Stimulated activated naive CD4-positive, alpha-beta T cell (primary cell): Measurements from ENCODE around the gene PGAM1.
"Not testable (repeated sequence)": the region's sequence is repeated elsewhere in the genome, so short reads cannot be mapped to it uniquely, and the experiment has no call there.

Experiments
- DNase-seq, 6 experiments: peaks; one replicate each; lab custom pipeline; 2025; lab: John Stamatoyannopoulos, UW

Gene PGAM1

DNA sequence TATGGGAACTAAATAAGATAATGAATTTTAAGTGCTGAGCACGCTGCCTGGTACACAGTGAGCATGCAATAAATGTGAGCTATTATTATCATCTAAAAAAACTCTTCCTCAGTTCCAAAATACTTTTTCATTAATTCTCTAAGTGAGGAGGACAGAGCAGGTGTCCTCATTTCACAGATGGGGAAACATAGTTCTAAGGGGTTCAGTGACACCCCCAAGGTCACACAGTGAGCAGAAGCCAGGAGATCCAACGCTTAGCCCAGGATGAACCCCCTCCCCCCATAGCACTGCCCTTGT is 18.1 kb upstream of the PGAM1 start:
- DNase-seq, result no peak

DNA sequence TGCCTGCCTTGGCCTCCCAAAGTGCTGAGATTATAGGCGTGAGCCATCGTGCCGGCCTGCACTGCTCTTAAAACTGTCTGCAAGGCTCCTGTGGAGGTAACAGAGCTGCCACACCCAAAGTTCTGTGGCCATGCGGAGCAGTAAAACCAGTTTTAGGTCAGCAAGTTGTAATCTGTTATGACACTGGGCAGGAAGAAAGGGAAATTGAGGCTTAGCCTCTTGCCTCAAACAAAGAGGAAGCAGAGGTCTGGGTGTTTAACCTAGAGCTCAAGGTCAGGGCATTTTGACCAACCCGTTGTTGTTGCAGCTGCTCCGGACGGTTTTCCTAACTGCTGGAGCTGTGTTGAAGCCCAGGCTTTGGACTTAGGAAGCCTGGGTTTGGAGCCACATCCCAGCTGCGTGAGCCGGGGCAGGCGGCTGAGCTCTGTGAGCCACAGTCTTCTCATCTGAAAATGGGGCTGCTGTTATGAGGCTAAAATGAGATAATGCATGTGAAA is 17.4 kb upstream of the PGAM1 start:
- no peak for DNase-seq

DNA sequence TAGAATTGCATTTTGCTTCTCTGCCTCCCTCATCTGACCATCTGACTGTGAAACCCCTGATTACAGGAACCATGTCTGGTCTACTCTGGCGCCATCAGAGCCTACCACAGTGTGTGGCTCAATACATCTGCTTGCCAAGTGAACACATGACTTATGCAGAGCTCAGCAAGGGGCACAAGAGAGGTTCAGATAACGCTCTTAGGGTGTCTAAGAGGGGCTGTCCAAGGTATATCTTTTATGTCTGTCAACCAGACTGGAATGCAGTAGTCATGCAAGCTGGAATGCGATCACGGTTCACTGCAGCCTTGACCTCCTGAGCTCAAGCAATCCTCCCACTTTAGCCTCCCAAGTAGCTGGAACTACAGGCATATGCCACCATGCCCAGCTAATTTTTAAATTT is 14.6 kb upstream of the PGAM1 start:
- DNase-seq, result no peak

DNA sequence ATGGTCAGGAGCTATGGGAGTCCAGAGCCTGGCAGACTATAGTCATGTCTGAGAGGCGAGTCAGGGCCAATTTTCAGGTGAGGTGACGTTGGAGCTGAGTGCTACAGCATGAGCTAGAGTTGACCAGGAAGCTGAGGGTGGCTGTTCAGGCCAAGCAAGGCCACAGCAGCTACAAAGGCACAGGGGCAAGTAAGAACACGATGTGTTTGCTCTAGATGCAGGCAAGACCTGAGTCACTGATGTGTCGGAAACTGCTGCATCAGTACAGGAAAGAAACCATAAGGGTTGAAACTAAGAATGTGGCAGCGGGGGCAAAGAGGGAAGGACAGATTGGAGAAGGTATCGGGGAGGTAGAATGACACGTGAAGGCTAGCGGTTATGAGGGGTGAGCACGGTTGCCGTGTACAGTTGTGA is 13.1 kb upstream of the PGAM1 start:
- no peak for DNase-seq

DNA sequence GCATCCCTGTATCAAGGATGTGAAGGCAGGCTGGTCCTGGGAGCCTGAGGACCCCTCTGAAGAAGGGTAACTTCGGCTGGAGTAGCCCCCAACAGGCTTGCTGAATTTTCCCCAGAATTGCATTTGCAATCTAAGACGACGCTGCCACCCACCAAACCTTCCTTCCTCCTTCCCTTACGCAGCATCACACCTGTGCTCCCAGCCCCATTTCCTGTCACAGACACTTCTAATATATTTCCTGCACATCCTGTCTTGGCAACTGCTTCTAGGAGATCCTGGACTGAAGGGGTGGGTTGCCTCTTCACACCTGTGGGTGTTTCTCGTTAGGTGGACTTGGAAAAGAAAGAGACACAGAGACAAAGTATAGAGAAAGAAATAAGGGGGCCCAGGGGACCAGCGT is 9.4 kb upstream of the PGAM1 start:
- no peak for DNase-seq

DNA sequence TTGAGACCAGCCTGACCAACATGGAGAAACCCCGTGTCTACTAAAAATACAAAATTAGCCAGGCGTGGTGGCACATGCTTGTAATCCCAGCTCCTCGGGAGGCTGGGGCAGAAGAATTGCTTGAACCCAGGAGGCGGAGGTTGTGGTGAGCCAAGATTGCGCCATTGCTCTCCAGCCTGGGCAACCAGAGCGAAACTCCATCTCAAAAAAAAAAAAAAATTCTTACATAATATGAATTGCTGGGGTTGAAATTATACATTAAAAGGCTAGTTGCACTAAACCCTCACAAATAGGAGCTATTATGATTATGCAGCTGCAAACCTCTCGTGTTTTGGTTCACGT is 2.3 kb upstream of the PGAM1 start:
- not testable (repeated sequence) for DNase-seq

DNA sequence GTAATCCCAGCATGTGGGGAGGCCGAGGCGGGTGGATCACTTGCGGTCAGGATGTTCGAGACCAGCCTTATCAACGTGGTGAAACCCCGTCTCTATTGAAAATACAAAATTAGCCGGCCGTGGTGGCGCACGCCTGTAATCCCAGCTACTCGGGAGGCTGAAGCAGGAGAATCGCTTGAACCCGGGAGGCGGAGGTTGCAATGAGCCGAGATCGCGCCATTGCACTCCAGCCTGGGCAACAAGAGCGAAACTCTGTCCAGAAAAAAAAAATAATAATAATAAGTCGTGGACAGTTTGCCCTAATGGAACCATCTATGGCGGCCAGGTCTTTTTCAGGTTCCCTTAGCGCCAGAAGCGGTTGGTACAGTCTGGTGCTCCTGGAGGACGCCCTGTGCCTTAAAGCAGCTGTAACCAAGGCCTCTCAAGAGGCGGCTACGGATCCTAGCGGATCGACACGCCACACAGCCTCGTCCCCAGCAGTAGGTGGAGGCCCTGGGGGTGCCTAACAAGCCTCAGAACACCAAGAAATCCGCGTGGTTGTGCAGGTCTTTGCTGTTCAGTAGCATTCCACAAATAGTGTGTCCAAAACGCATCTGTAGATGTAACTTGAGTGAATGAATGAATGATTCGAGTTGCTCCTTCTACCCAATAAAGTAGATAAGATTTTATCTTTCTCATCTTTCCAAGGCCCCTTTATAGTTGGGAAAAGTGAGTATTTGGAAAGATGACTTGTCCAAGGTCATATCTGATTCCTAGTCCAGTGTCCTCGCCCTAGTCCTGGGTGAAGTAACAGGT is 982 bp downstream of the PGAM1 start:
- DNase-seq, result no peak

DNA sequence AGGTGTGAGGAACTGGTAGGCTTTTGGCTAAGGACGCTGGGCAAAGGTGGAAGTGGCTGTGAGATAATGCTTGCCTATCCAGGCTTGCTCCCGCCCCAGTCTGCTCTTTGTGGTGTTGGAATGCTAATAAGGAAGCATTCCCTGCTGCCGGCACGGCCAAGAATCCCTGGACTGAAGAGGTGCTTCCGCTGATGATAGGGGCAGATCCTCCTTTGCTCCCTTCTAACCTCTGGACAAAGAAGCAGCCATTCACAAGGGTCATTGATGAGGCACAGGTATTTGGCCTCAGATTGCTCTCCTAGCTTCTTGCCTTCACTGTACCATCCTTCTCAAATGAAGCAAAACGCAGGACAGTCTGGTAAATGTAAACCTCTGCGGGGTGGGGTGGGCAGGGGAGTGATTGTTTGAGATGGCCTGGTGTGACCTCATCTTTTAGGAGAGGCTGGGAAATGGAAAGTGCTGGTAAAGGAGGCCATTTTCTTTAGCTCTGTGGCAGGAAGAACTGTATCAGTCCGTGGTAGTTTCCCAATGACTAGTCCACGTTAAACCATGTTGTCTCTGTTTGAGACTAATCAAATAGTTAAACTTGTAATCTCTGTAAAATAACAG is 1.7 kb downstream of the PGAM1 start:
- no peak for DNase-seq

DNA sequence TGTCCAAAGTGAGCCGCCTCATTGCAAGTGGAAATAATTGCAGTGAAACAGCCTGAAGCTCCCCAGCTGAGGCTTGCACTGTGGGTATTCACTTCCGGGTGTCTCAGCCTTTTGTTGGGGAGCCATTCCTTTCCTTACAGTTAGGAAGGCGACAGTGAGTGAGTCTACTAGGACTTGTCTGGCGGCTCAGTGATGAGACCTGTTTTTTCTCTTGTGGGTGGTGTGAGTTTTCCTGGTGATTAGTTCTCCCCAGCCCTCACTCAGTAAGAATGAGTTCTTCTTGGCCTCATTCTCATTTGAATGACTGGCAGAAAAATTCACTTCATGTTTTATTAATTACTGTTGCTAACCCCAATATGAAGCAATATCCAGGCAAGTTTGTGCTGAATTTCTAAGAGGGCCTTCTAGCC is 2.6 kb downstream of the PGAM1 start:
- no peak for DNase-seq

DNA sequence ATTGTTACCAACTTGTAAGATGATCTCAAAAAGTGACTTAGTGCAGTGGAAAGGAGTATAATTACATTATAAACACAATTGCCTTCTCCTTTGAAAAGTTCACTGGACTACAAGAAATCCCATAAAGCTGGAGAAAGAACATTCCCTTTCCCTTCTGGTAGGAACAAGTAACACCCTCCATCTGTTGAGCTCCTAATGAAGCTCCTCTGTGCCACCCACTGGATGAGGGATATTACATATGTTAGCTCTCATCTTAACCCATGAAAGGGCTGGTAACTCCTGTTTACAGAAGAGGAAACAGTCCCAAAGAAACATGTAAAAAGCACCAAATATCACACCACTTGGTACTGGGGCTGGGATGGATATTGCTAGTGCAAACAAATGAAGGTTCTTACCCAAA is 8.1 kb downstream of the PGAM1 start:
- no peak for DNase-seq

DNA sequence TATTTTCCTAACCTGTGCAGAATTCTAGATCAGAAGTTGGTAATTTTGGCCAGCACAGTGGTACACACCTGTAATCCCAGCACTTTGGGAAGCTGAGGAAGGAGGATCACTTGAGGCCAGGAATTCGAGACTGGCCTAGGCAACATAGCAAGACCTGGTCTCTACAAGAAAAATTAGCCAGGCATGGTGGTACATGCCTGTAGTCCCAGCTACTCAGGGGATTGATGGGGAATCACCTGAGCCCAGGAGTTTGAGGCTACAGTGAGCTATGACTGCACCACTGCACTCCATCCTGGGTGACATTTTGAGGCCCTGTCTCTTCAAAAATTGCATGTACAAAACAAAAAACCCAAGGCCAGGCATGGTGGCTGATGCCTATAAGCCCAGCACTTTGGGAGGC is 8.6 kb downstream of the PGAM1 start:
- no peak for DNase-seq

DNA sequence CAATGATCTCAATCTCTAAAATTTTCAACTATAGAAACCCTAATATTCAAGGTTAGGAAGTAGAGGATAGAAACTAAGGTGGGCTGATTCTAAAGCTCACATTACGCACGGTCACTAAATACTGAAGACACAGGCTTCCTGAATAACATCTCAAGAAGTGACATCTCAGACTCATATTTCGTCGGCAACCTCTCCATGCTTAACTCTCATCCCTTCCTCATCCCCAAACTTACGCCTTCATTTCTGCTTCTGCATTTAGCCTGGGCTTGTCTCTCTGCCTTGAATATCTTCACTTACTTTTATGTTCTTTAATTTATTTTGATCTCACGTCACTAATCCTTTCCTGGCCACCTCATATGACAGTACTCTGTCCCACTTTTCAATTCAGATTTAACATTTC is 9.2 kb downstream of the PGAM1 start:
- no peak for DNase-seq

DNA sequence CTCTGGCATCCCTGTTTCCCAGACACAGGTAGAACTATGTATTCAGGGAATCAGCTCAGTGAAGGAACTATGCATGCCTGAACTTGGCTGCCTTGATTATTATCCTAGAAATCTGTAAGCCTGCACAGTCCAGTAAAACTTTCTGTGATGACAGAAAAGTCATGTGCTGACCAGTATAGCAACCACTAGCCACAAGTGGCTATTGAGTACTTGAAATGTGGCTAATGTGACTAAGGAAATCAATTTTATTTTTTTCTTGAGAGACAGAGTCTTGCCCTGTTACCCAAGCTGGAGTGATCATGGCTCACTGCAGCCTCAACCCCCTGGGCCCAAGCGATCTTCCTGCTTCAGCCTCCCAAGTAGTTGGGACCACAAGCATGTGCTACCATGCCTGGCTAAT is 16.3 kb downstream of the PGAM1 start:
- DNase-seq, result no peak

DNA sequence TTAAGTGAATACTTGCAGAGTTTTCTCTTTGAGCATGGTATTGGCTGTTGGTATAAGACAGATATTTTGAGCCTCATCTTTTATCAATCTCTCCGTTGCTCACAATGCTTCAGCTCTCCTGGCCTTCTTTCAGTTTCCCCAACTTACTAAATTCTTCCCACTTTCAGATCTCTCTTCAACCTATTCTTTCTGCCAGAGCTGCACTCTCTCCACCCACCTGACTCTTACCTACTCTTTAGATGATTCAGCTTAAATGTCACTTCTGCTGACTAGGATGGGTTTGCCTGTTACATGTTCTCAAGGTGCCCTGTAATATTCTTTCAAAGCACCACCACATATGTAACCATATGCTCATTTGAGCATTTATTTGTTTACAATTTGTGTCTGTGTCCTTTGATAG is 18.2 kb downstream of the PGAM1 start:
- DNase-seq, result no peak

DNA sequence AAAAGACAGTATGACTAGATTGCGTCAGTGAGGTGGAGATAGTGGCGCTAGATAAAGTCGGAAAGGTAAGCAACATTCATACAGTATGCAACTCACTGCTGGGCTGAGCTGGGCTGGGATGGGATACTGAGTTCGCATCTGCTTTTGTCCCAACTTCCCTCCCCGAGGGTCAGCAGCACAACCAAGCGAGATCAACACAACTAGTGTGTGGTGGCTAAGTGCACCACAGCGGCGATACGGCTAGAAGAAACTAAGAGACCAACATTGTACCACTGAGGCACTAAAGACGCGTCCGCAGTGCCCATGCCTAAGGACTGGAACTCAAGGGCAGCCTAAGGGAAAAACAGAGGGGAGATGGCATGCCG is 19.3 kb downstream of the PGAM1 start:
- no peak for DNase-seq

DNA sequence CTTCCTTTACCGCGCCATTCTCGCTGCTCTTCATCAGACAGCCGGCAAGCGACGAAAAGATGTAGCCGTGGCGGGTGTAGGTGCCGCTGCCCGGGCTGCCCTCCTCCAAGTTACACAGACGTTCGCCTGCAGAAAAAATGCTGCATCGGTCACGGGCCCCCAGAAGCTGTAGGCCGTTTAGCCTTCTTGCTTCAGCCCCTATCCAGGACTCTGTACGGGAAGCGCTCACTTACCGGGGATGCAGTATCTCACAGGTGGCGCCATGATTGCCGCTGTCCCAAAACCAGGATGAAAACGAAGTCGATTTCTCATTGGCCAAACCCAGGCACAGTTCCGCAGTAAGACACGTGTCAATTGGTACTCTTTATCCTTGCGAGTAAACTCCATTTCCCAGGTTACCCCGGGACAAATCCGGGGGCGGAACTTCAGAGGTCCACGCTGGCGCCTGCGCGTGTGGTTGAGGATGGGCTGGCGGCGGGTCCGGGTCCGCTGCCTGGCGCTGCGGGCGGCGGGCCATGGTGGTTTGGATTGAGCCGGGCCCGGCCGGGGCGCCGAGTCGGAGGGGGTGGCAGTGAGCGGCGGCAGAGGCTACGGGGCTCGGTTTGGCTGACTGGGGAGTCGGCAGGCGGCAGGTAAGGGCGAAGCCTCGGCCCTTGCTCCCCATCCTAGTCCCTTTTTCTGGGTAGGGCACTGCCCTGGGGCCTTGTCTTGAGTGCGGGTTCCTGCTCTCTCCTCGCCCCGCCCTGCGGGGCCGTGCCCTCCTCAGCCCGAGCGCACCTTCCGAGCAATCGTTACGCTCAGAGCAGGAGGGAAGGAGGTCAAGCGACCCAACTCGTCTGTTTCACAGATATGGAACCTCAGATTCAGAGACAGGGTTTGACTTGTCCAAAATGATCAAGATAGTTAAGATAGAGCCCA is 20.0 kb downstream of the PGAM1 start, which contains the start of the genes EXOSC1 and ZDHHC16:
TSS of gene EXOSC1 (minus strand) at position 285 of the 918 bp plus-strand sequence. CDS start at position 264, 21 bp downstream.
TSS of gene ZDHHC16 (plus strand) at position 454 of the 918 bp plus-strand sequence. CDS start 5,501 bp downstream, outside the sequence.
- peak; percentile 80 to 90 (median 86) for DNase-seq

DNA sequence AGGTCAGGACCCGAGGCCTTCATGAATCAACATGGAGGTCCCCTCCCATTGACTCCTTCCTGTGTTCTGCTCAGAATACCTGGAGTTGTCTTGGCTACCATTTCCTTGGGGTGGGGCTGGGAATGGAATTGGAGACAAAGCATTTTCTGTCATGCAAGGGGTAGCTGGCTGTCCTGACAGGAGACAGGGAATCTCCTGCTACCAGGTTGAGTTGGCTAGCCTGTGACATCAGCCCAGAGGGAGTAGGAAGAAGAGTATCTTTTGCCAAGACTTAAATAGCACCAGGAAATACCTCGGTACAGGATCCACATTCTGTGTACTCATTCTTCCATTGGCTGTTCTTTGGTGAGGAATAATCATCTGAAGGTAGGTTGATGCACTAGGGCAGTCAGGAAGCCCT is 24.8 kb downstream of the PGAM1 start:
- DNase-seq, result no peak

DNA sequence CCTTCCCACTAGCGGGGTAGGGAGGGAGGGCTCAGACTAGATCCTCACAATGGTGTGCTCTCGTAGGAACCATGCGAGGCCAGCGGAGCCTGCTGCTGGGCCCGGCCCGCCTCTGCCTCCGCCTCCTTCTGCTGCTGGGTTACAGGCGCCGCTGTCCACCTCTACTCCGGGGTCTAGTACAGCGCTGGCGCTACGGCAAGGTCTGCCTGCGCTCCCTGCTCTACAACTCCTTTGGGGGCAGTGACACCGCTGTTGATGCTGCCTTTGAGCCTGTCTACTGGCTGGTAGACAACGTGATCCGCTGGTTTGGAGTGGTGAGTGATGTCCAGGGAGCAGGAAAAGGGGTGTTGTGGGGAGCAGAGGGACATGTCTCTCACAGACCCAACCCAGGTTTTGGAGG is 25.6 kb downstream of the PGAM1 start:
- no peak for DNase-seq

DNA sequence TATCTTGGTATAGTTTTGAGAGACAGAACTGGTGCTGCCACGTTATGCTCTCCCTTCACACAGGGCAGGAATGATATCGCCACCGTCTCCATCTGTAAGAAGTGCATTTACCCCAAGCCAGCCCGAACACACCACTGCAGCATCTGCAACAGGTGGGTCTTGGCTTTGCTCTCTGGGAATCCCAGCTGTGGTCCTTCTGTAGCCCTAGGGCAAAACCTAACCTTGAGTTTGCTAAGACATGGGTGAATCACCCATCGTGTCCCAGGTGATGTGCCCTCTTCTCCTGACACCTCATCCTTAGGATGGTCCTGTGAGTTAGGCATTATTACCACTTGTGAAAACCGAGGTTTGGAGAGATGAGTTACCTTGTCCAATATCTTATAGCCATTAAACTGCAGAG is 26.4 kb downstream of the PGAM1 start:
- no peak for DNase-seq

DNA sequence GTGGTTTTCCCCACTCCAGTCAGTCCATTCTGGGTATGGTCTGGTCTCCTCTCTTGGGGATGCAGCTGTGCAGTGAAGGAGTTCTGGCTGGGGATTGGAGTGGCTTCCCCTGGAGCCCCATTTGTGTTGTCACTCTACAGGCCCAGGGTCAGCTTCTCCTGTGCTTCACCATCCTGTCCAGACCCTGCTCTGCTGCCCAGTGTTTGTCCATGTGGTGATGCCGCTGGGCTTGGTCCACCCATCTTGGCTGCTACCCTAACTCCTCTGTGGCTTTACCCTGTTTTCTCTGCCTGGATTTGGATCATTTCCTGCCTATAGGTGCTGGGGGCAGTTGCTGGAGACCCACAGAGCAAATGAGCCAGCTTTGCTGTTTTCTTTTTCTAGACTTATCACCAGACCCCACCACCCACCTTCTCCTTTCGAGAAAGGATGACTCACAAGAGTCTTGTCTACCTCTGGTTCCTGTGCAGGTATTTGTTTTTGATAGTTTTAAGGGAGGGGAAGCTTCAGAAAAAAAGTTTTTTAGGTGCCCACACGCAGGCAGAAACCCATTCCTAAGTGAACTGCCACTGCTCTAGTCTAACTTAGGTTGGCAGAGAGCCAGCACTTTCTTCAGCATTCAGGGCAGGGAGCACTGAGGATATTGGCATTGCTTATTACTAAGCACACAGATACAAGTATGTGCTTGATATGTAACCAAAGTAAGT is 28.5 kb downstream of the PGAM1 start:
- no peak for DNase-seq

DNA sequence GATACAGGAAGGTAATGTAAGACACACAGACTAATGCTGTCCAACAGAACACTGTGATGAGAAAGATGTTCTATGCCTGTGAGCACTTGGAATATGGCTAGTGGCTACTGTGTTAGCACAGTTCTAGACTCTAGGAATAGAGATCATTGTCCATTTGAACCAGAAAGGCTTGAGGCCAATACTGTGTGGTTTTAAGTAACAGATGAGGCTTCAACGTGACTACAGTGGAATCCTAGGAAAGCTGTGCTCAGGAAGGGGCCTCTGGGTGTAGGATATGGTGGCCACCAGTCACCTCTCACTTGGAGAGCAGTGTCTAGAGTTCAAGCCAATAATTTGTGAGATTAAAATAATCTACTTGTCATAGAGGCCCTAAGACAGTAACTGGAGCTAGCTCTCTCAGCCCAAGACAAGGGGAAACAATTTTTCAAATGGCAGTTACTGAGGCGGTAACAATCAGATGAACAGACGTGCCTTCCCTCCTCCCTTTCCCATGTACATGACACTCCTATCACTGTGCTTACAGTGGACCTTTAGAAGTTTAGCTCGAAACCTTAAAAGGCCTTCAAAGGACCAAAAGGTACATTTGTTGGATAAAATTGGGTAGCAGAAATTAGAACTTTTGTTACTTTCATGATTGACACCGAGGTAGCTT is 30.2 kb downstream of the PGAM1 start:
- no peak for DNase-seq

DNA sequence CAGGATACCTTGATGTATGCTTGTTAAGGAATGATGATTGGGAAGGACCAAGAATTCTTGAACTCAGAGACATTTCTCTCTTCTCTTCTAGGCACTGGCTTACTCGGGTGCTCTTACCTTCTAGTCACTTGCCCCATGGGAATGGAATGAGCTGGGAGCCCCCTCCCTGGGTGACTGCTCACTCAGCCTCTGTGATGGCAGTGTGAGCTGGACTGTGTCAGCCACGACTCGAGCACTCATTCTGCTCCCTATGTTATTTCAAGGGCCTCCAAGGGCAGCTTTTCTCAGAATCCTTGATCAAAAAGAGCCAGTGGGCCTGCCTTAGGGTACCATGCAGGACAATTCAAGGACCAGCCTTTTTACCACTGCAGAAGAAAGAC is 30.7 kb downstream of the PGAM1 start:
- DNase-seq, result no peak
